ENCODE measurements around the gene GNG12.

DNA sequence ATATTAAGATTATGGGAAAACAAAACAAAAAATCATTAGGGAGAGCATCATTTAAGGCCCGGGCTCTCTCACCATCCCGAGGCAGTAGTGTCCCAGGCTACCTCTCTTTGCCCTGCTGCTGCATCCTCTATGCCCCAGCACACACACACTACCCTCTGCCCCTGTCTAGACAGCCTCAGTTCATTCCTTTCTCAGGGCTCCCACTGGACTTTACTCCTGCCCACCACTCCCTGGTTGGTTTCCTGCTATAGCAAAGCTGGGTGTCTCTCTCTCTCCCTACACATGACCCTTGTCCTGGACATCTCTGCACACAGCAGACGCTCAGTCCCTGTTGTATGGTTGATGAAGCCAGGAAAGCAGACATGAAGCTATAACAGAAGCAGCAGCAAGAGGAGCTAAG lies 30.7 kb downstream of the GNG12 start:
- TF ChIP-seq ZFX (IDR thresholded peaks at IDR 0.05) (no peak), CTCF (conservative IDR thresholded peaks at IDR 0.05) (no peak)

All from C4-2B (cell line).